Fibroblast of the conjunctiva (primary cell): ENCODE data around the gene PFKP.

ENCODE experiments used
- DNase-seq: peaks from one replicate; pipeline ENCODE4 v3.0.0-alpha.2; 2010; ENCODE audit warnings: low read depth

Gene PFKP

DNA sequence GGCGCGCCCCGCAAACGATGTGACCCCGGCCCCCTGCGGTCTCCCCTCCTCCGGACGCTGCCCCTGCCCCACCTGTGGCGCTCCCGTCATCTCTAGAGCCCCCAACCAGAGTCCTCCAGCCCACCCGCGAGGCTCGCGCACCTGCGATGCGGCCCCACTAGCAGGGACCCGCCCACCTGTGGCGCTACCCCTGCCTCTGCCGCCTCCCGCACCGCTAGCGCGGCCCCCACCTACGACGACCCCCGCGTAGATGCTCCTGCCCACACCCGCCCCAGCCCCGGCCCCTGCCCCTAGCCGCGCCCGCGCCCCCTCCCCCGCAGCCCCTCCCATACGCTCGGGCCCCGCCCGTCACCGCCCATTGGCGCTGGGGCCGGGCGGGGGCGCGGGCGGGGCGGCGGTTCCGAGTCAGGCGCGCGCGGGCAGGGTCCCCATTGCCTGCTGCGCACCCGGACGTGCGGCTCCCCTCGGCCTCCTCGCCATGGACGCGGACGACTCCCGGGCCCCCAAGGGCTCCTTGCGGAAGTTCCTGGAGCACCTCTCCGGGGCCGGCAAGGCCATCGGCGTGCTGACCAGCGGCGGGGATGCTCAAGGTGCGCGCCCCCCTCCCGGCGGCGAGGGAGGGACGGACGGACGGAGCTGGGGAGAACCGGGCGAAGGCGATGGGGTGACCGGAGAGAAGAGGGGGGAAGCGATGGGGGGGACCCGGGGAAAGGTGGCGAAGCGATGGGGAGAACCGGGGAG is at the start of gene PFKP:
PFKP (plus strand) TSS at position 431 of the 741 bp plus-strand sequence; CDS start at position 479, 48 bp downstream.
- no peak for DNase-seq

DNA sequence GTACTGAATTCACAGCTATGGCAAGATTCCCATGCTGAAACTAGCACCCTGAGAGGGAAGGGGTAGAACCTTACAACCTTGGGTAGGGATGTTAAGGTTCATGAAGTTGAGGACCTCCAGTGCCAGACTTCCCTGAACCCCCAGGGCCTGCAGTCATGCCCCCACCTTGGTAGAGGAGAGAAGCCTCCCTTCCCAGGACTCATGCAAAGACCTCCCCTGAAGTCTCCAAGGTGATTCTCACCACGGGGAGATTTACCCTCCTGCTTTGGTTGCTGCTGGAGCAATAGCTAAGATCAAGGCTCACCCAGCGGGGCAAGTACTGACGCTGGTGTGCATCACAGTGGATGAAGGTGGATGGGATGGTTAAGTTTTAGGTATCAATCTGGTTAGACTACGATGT is 49.1 kb upstream of the PFKP start:
- no peak for DNase-seq

DNA sequence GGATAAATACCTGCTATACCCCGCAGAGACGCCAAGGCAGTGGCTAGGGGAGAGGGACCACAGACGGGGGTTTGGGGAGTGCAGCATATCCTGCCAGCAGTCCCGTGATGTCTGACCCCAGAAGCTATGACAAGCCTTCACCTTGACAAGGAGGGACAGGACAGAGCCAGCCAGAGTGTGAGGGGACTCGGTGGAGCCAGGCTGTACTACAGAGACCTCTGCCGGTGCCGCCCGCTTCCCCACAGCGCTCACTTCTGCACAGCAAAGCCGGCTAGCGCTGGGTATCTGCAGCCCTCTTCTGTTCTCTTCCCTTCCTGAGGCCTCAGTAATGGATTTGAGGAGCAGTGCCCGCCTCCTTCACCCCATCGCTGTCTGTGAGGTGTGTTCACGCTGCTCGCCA is 47.0 kb upstream of the PFKP start:
- no peak for DNase-seq

DNA sequence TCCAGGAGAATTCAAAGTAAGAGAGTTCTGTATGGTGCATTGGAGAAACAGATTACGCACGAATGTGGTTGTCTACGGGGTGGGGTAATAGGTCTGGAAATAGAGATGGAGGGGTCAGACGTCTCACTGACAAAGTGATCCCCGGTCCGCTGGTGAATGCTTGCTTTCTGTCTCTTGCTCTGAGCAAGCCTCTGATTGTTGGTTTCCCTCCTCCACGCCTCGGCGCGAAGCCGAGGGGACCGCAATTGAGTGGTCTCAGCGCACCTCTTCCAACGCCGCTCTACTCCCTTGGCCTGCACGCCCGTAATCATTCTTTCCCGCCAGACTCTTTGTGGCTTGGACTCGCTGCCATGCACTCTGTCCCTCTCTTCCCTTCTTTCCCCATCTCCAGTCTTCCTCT is 46.5 kb upstream of the PFKP start:
- no peak for DNase-seq

DNA sequence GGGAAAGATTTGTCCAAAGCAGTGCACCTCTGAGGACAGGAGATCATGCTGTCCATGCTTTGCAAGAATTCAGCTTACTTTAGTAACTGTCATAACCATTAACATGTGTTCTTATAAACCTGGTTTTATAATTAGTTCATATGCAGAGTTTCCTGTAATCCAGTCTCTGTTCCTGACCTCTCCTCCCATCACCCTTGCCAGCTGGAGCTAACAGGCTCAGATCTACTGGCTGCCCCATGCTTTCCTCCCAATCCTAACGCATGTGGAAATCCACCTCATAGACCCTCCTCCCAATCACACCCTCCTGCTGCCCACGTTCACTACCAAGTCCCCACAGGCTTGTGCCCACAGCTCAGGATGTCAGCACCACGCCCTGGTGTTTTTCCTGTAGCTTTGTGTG is 45.3 kb upstream of the PFKP start:
- DNase-seq, result no peak

DNA sequence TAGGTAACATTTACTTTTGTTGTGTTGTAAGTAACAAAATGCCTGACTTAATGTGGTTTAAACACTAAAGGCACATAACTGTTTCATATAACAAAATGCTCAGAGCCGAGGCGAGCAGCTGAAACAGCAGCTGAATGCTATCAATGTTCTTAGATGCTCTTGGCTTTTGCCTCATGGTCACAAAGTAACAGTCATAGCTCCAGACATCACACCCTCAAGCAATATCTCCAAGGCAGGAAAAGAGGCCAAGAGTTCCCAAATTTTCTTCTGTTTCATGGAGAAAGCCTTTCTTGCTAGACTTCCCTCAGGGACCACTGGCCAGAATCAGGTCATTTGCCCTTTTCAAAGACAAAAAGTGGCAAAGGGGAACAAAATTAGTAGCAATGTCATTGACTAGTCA is 43.5 kb upstream of the PFKP start:
- DNase-seq, result no peak

DNA sequence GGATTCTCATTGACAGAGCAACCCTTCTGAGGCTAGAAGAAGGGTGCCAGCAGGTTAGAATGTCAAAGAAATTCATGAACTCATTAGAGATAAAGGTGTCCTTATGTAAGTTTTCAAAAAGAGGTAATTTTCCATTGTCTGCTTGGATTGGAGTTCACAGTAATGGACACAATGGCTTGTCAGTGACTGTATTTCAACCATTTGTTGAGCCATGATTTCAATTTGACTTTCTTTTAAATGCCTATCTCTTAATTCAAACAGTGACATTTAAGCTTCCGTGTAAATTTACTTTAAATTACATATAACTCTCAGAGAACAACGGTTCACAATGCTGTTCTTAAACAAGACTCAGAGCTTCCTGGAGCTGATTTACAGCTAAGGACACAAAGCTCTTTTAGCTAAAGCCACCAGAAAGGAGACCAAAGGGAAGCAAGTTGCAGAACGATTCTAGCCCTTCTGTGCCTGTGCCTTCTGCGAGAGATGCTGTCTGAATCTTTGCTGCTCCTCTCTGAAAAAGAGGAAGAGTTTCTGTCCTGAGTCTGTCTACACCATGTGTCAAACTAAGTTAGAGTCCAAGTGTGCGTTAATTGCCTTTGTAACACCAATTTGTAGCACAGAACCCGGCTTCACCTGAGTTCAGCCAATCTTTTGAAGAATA is 42.2 kb upstream of the PFKP start:
- DNase-seq, result no peak

DNA sequence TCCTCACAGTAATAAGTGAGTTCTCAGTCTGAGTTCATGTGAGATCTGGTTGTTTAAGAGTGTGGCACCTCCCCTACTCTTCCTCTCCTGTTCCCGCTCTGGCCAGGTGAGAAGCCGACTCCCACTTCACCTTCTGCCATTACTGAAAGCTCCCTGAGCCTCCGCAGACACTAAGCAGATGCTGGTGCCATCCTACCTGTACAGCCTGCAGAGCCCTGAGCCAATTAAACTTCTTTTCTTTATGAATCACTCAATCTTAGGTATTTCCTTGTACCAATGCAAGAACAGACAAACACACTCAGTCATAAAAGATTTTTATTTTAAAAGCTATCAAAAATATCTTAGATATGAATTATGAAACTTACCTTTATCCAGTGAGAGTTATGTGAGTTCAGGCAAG is 39.5 kb upstream of the PFKP start:
- no peak for DNase-seq

DNA sequence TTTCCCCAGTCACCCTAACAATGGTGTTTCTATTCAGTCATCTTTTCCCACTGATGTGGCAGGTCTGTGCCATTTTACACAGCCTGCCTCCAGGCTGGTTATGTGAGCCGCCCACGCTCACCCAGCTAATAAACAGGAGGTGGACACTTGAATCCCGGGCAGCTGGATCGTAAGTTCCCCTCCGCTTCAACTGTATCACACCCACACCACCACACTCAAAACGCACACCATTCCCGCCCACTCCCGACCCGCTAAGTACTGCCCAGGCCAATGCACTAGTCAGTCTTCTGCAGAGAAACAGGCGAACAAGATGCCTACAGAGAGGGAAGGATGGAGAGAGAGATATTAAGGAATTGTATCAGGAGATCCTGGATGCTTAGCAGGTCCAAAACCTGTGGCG is 38.9 kb upstream of the PFKP start:
- DNase-seq, result no peak

DNA sequence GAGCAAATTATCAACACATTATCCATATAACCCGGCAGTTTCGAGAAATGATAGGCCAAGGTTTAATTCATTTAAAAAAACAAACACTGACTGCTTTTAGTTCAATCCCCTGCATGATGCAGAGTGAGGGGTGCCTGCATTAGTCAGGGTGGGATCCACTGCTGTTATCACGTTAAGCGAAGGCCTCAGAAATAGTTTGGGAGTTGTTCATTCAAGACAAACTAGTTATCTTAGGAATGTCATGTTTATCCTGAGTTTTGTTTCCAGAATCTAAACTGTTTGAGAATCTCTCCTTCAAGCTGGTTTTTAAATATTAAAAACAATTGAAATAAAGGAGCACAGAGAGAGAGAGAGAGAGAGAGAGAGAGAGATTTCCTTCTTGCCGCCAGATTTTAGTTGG is 36.6 kb upstream of the PFKP start:
- no peak for DNase-seq

DNA sequence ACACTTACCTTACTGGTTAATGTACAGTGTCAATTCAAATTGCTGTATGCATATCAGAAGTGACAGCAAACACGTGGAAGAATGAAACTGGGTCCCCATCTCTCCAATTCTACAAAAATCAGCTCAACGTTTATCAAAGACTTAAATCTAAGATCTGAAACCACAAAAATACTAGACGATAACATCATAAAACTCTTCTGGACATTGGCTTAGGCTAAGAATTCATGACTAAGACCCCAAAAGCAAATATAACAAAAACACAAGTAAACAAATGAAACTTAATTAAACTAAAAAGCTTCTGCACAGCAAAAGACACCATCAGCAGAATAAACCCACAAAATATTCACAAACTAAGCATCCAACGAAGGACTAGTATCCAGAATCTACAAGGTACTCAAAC is 35.9 kb upstream of the PFKP start:
- DNase-seq, result no peak

DNA sequence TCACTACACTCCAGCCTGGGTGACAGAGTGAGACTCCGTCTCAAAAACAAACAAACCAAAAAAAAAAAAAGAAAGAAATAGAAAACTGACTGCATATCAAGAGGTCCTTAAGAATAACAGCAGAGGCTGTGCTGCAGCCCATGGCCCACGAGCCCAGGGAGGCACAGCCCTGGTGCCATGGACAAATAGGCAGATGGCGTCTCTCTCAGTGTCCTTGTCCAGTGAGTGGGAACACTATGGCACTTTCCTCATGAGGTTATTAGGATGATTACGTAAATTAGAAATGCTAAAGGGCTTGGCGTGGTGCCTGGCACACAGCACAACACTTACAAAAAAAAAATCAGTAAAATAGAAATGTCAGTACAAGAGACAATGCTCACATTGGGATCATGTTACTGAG is 33.4 kb upstream of the PFKP start:
- no peak for DNase-seq

DNA sequence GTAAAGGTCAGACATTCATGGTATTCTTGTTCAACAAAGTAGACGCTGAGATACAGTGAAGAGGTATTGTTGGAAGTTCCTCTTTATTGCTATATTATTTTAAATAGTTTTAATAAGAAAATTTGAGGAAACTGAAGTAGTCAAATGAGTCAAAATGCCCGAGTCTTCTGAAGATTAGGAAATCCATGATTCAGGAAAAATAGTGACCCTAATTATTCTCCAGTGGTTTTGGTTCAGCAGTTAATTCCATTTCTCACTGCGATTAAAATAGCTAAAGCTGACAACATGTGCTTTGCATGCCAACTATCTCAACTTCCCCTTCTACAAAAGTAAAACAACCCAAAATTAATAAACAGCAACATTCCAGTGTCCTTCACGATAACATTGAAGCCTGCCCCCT is 32.7 kb upstream of the PFKP start:
- DNase-seq, result no peak

DNA sequence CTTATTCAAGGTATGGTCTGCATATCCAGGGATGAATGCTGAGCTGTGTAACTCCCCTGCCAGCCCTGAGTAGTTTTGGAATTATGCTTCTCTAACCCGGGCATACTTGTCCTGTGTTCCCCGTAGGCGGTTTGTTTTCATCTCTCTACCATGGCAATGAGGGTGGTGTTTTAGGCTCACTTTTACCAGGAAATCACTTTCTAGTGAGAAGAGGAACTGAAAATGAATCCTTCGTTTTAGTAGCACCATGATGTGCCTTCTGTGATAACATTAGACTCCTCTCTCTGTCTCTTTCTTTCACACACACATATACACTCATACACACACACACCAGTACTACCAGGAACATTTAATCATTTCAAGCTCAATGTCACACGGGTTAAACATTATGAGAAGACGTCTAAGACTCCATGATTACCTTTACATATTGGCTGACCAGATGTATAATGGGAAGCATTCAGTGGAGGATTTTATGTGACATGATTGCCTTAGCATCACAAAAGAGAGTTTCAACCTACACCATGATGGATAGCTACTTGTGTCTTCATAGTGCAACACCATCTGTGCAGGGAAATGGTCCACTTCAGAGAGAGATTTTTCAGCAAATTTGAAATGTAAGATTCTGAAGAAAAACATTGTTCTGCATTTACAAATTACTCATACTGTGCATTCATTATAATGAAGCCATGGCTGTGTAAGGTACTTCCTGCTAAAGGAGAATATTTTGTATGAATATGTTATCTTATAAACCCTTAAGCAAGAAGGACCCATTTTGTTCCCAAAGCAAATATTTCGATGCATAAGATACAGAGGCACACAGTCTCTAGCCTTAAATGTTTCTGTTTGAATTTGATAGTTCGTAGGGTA is 31.0 kb upstream of the PFKP start:
- DNase-seq, result no peak

DNA sequence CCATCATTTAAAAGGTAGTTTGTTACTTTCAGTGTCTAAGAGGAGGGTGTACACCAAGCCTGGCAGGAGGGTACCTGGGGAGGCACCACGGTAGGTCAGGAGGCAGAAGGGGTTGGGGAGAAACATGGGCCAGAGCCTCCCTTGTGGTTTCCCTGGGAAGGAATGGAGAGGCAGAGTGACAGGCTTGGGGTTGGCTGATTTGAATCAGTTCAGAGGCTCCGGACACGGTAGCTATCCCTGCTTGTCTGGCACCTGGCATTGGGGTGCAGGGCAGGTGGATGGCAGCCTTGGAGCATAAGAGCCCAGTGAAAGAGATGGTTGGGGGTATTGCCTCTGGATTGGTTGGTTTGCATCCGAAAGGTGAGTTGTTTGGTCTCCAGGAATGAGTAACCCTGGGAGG is 30.2 kb upstream of the PFKP start:
- no peak for DNase-seq

DNA sequence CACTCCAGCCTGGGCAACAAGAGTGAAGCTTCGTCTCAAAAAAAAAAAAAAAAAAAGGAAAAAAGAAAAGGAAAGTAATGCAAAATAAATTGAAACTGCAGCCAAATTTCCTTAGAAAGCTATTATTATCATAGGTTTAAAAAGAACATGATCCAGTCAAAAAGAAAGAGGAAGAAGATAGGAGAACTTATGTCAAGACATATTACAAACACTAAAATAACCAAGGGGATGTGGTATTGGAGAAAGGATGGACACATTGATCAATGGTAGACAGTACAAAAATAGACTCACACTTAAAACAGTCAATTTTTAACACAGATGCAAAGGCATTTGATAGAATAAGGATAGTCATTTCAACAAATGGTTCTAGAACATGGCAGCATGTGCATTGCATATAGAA is 27.3 kb upstream of the PFKP start:
- no peak for DNase-seq

DNA sequence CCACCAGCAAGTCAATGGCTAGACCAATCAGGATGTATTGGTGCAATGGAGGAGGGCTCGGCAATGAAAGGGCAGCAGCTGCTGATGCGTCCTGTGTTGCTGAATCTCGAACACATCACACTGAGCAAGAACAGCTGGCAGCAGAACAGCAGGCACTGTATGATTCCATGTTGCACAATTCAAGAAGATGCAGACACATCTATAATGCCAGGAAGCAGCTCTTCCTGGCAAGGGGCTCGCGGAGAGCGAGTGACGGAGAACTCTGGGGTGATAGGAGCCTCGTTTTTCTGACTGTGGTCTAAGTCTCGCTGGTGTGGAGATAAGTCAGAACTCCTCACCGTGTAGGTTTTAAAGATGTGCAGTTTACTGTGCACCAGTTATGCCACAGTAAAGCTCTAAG is 24.8 kb upstream of the PFKP start:
- DNase-seq, result no peak

DNA sequence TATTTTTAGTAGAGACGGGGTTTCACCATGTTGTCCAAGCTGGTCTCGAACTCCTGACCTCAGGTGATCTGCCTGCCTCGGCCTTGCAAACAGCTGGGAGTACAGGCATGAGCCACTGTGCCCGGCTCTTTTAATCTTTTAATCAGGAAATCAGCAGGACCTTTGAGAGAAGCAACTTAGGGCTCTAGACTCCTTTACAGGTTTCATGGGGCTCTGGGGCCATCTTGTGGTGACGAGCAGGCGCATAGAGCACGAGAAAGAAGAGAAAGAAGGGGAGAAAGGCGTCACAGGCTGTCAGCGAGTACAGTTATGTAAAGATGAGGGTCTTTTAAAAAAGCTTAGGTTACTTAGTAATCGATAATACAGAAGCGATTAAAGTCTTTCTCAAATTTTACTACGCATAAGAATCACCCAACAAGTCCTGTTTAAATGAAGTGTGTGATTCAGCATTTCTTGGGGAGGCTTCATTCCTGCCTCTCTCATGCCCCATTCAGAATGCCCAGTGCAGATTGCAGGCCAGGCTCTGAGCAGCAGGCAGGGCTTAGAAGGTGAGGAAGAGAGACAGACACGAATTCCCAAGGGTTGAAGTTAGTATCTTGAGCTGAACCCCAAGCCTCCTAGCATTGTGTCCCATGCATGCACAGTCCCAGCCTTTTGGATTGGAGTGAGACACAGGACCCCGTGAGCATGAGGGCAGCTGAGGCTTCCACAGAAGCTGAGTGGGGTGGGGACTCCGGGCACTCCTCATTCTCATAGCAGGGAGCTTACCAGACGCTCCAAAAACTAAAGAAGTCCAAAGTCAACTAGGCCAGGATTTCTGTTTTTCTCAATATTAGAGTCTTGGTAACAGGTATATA is 23.6 kb upstream of the PFKP start:
- DNase-seq, result peak; percentile 59

DNA sequence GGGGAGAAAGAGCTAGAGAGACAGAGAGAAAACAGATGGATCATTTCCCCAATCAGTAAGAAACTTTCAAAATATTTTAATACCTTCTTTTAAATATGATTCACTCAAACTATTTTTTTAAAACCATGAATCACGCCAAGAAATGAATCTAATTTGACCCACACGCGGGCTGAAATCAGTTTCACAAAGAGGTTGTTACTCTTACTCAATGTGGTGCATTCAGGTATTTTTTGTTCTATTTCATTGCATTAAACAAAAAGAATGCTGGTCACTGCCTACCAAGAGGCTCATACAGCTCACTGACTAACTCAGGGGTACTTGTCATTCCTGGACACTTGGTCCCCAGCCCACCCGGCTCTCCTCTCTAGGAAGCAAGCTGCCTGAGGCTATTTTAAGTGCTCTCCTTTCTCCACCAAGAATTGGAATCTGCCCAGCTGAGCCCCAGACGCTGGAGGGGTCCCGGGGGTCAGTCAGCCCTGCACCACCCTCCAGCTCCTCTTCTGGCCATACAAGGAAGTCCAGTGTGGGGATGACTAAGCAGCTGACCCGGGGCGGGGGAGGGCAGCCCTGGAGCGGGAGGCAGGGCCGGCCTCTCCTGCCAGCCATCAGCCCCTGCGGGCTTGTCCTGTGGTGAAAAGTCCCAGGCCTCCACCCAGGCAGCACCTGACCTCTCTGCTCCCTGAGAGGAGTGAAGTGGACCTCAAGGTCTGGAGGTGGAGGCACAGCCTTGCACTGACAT is 21.7 kb upstream of the PFKP start:
- peak; percentile 47 for DNase-seq

DNA sequence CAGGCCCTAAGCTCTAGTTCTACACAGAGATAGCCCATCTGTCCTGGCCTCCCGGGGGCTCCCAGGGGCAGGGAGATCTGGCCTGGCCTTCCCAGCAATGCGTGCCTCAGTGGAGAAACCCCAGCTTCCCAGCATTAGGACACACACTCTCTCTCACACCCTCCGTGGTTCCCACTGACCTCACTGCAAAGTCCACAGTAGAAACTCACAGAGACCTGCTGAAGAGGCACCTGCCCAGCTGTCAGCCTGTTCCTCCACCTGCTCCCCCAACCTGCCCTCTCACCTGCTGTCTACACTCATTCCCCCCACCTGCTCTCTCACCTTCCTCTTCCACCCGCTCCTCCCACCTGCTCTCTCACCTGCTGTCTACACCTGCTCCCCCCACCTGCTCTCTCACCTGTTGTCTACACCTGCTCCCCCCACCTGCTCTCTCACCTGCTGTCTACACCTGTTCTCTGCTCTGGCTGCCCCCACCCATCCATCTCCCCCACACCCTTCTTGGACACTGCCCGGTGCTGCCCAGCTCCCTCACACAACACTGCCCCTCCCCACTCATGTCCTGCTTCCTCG is 21.1 kb upstream of the PFKP start:
- no peak for DNase-seq

DNA sequence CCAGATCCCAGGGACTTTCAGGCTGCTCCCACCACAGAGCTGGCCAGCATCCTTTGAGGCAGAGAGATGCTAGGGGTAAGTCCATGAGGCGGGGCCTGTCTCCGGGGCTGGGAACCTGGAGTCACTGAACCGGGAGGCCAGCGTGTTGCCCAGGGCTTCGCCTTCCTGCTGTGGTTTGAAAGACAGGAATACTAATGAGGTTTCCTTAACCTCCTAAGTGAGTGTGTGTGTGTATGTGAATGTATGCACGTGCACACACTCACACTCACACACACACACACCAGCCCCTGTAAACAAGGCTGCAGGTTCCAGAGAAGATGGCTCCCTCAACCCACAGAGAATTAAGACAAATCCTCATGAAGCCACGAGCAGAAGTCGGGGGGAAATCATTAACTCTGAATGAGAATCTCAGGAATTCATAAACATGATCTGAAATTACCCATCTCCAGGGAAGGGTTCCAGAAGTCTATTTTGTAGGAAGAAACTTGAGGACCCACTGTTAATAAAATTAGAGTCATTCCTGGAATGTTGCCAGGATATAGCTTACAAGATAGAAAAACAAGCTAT is 20.3 kb upstream of the PFKP start:
- no peak for DNase-seq
